NCI-H69 (cell line): ENCODE data around the gene LRRC25.

Source experiments
- DNase-seq: peaks from one replicate; lab custom pipeline; 2025; lab: John Stamatoyannopoulos, UW

LRRC25 gene

DNA sequence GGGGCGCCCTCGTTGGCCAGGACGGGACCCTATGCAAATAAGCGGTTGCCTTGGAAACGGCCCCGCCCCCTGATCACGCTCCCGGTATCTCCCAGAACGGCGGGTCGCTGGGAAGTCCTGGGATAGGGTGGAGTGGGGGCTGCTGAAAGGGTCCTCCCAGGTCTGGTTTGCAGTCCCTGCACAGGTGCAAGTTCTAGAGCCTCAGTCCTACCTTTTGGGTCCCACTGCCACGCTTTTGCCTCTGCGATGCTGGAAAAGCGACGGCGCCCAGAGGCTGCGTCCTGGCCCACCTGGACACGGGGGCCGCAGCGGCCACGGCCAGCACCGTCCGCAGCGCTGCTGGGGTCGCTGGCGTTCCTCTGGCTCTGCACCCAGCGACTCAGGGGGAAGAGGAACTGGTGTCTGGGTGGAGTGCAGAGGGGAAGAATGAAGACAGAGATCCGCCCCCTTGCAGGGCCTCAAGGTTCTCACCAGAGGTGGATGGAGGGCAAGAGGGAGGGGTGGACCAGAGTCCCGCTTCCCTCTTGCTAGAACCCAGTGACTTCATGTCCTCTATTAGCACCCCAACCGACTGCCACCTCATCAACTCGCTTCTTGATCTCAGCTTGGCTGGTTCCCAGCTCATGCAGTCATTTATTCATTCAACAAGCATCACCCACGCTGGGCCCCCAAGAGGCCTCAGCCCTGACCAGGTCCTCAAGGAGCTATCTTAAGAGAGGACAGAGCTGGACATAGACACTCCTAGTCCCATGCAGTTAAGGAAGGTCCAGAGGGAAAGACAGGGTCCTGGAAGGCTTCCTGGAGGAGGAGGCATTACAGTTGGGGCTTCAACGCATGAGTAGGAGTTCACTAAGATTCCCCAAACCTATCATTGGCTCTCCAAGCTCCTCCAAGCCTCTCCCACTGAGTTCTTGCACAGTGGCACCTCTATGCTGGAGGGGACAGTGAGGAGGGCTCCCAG lies at the start of gene LRRC25:
TSS of gene LRRC25 (minus strand) at position 381 of the 961 bp plus-strand sequence. CDS start 659 bp downstream, outside the sequence.
- DNase-seq = peak; percentile 41

DNA sequence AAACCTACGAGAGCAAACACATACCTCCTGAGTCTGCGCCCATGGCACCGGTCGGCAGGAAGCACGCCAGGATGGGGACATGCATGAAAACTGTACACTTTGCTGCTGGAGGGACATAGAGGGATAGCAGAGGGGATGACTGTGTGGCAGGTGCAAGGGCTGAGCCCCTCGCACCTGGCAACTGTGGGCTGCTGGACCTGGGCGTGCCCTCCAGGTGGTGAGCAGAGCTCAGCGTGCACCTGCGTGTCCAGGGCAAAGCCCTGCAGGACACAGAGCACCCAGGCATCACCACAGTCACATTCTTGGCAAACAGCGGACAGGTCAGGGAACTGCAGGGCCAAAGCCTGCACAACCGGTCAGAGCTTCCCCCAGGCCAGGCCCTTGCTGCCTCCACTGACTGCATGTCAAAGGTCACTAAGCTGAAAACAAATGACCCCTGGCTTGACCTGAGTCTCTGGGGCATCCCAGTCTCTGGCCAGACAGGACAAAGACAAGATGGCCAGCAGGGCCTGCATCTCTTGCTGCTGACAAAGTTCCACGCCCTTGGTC lies 49.5 kb upstream of the LRRC25 start:
- DNase-seq = no peak

GRCh38 chr19:18446145-18446810 lies 48.9 kb upstream of the LRRC25 start:
- no peak for DNase-seq

- no peak for DNase-seq
These were observed 48.0 kb upstream of the LRRC25 start for GRCh38 chr19:18445262-18445948.

GRCh38 chr19:18444513-18444912 lies 47.1 kb upstream of the LRRC25 start:
- no peak for DNase-seq

- DNase-seq = no peak
These were observed 46.4 kb upstream of the LRRC25 start for GRCh38 chr19:18443831-18444230.

DNA sequence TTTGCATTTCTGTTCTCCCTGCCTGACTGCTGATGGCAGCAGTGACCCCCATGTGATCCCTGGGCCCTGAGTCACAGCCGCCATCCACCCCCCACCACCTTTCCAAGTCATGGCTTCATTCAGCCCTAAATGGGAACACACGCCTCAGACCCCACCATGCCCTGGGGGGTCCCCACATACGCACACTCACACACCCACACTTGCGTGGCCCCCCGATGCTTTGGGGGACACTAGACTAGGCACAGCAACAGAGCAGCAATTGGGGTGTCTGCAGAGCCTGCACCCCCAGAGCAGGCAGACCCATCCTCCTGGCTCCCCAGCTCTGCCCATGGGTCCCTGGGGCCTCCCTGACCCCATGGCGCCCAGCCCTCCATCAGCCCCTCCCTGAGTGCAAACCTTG lies 46.0 kb upstream of the LRRC25 start:
- DNase-seq = no peak

- DNase-seq = no peak
These were observed 45.5 kb upstream of the LRRC25 start for GRCh38 chr19:18442941-18443340.

DNA sequence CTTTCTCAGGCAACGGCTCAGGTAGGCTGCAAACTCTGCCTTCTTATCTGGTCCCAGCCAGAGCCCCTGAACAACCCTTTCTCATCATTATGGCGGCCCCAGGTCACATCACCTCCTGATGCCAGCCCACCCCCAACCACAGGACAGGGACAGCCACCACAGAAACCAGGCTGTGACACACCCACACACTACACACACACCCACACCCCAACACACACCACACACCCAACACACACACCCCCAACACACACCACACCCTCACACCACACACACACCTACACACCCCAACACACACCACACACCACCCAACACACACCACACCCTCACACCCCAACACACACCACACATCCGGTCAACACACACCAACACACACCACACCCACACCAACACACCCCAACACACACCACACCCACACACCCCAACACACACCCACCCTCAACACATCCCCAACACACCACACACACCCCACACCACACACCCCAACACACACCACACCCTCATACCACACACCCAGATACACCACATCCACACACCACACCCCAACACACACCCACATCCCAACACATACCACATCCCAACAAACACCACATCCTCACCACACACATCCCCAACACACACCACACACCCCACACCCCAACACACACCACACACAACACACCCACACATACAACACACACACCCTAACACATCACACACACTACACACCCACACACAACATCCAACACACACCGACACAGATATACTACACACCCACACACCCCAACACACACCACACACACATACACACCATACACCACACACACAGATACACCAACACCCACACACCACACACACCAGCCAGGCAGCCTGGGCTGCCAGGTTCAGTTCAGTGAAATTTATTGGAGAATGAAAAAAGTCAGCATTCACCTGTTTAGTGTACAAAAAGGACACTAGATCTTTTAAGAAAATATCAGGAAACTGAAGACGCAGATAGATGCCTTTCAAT lies 44.7 kb upstream of the LRRC25 start:
- DNase-seq = no peak

- no peak for DNase-seq
These were observed 43.7 kb upstream of the LRRC25 start for GRCh38 chr19:18440936-18441803.

GRCh38 chr19:18440415-18440877 lies 43.0 kb upstream of the LRRC25 start:
- peak; percentile 55 for DNase-seq

DNA sequence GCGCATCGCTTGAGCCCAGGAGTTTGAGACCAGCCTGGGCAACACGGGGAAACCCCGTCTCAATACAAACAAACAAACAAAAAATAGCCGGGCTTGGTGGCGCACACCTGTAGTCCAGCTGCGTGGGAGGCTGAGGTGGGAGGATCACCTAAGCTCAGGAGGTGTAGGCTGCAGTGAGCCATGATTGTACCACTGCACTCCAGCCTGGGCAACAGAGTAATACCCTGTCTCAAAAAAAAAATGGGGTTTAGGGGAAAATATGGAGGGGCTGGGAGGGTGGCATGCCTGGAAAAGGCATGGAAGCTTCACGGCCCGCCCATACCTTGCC lies 42.5 kb upstream of the LRRC25 start:
- no peak for DNase-seq

DNA sequence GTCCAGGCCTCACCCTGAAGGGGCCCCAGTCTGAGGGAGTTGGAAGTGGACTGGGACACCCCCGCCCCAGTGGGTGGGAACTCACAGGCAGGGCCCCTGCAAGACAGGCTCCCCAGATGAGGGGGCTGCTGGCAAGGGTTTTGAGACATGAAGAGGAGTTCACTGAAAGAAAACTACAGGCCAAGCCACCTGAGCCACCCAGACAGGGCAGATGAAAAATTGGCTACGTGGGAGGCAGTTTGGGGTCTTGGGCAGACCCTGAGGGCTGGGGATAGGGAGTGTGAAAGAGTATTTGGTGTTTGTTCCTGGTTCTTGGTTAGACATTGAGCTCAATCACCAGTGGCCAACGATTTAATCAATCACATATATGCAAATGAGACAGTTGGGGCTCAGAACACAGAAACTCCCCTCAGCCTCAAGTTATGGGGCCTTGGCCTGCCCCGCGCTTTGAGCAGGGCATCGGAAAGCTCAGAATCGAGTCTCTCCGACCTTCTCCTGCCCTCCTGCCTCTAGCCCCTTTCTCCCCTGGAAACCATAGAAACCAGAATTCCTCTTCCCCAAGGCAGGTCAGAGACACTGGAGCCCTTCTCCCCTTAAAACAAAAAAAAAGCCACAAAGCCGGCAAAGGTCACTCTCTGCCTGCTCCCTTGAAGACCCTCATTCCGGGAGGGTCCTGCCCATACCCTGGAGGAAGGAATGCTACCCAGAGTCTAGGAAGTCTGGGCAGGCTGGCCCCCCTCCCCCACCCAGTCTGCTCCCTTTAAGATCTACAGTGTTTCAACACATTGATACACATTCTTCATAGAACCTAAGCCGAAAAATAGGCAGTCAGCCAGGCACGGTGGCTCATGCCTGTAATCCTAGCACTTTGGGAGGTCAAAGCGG lies 41.8 kb upstream of the LRRC25 start:
- no peak for DNase-seq

DNA sequence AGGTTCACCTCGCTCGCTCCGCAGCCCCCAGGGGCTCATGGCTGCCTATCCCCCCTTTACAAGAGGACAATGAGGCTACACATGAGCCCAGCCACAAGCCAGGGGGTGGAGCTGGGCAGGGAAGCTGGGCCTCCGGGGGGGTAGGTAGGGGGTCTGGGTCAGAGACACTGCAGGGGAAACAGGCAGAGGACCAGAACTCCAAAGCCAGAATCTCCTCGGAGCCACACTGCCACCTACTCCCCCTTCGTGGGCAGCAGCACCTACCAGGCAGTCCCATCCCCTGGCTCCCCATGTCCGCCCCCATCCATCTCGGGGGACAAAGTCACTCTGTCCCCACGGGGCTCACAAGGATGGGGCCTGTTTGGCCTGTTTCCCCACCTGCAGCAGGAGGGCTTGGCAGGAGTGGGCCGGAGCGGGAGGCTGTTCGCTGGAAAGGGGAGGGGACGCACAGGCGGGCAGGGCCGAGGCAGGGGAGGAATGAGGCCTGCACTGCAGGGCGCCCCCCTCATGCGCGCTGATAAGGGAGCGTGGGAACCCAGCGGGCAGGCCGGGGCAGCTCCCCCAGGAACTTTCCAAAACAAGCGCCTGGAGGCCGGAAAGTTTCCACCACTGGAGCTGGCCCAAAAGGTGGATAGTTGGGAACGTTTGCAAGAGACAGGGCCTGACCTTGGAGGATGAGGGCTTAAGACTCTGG lies 41.1 kb upstream of the LRRC25 start:
- peak; percentile 69 for DNase-seq

GRCh38 chr19:18437491-18438330 lies 40.3 kb upstream of the LRRC25 start, which contains the start of gene ISYNA1:
Gene ISYNA1 (minus strand): TSS chr19:18438133. CDS start chr19:18437979, 154 bp downstream.
- peak; percentile 82 for DNase-seq

DNA sequence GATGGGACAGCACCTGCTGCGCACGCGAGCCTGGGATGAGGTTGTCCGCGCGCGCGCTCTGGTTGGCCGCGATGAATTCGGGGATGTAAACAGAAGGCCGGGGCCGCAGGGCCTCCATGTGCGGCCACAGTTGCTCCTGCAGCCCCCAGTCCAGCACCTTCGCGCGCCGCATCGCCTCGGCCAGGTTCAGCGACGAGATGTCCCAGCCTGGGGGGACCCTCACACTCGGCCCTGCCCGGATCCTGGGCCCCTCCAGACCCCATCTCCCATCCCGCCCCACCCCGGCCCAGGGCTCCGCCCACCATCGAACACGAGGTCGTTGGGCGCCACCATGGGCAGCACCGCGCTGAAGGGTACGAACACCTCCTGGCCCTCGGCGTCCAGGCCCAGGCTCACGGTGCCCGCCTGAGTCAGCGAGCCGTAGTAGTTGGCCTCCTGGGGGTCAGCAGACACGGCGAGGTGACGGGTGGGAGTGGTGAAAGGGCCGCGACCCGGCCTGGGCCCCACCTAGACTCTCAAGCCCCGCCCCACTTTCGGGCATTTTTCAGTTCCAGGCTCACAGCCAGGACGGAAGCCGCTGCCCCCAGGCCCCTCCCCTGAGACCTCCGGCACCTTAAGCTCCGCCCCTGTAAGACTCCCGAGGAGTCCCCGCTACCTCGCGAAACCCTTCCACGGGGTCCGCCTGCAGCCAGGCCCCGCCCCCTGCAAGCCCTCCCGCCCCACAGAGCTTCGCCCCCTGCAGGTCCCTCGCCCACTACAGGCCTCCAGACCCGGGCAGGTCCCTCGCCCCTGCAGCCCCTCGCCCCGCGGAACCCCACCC lies 39.5 kb upstream of the LRRC25 start:
- peak; percentile 89 for DNase-seq
